ENCODE results near the gene PCGF5. TPM values are rescaled to one million over a fixed set of nuclear protein-coding genes. Genes with fewer than 3 reads are reported as not detected.

PCGF5 gene
- total RNA-seq, 2 donors from 2014 or later = 42.8 to 62.0 TPM

- Histone ChIP-seq H3K9me3 (no peaks in the 10 kb centered on the region), H3K4me3 (no peak overlapping the region), H3K27ac (no peak overlapping the region), H3K27me3 (no peaks in the 10 kb centered on the region), H3K36me3 (no peaks in the 10 kb centered on the region), H3K4me1 (peaks cover 0 to 30% of the 10 kb centered on the region in 2 donors)
- no peak for DNase-seq (ENCODE audit: low spot score)
- TF ChIP-seq, protein P1, sequence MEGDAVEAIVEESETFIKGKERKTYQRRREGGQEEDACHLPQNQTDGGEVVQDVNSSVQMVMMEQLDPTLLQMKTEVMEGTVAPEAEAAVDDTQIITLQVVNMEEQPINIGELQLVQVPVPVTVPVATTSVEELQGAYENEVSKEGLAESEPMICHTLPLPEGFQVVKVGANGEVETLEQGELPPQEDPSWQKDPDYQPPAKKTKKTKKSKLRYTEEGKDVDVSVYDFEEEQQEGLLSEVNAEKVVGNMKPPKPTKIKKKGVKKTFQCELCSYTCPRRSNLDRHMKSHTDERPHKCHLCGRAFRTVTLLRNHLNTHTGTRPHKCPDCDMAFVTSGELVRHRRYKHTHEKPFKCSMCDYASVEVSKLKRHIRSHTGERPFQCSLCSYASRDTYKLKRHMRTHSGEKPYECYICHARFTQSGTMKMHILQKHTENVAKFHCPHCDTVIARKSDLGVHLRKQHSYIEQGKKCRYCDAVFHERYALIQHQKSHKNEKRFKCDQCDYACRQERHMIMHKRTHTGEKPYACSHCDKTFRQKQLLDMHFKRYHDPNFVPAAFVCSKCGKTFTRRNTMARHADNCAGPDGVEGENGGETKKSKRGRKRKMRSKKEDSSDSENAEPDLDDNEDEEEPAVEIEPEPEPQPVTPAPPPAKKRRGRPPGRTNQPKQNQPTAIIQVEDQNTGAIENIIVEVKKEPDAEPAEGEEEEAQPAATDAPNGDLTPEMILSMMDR (IDR thresholded peaks at IDR 0.05) = no peak
Measured at GRCh38 chr10:91290607-91291006, 70.1 kb downstream of the PCGF5 start.

DNA sequence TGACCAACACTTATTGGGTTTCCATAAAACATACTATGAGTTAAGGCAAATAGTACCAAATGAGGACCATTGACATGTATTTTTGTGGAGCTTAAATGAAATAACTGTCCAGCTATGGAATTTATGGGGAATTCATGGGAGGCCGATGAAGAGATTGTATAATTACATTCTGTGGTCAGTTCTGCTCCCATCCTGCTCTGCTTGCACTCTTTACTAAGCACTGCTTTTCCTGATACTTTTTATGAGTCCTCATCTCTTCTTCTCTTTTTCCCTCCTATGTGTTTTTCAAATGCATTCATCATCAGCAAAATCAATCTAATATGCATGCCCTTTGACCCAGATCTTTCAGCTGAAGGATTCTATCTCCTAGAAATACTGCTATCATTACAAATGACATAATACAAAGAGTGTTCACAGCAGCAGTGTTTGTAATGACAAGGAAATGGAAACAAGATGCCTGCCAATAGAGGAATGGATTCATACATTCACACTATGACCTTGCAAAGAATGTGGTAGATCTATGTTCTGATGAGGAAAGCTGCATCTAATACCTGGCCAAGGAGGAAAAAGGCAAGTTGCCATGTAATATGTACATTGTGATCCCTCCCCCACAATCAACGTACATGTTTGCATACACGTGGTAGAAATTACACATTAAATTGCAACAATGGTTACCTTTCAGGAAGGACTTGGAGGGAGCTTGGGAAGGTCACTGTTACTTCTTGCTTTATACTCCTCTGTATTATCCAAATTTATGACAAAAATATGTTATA is 73.9 kb downstream of the PCGF5 start:
- TF ChIP-seq, protein P1 (IDR thresholded peaks at IDR 0.05) = no peak
- DNase-seq (ENCODE audit: low spot score) = no peak
- no peak overlapping the region for H3K4me3 ChIP-seq
- no peaks in the 10 kb centered on the region for H3K9me3 ChIP-seq
- no peaks in the 10 kb centered on the region for H3K36me3 ChIP-seq
- H3K27ac ChIP-seq = no peak overlapping the region
- no peaks in the 10 kb centered on the region for H3K27me3 ChIP-seq
- peaks cover 0 to 11% of the 10 kb centered on the region in 2 donors for H3K4me1 ChIP-seq

- H3K27me3 ChIP-seq = no peaks in the 10 kb centered on the region
- H3K4me3 ChIP-seq = no peak overlapping the region
- no peak for DNase-seq (ENCODE audit: low spot score)
- H3K4me1 ChIP-seq = peaks cover 0 to 11% of the 10 kb centered on the region in 2 donors
- no peaks in the 10 kb centered on the region for H3K36me3 ChIP-seq
- TF ChIP-seq, protein P1 (IDR thresholded peaks at IDR 0.05) = no peak
- H3K9me3 ChIP-seq = no peaks in the 10 kb centered on the region
- H3K27ac ChIP-seq = no peak overlapping the region
Measured at GRCh38 chr10:91295346-91295745, 74.9 kb downstream of the PCGF5 start.

- TF ChIP-seq, protein P1 (IDR thresholded peaks at IDR 0.05) = peak in 1 of 2 donors; percentile 14
- Histone ChIP-seq H3K27ac (no peak overlapping the region), H3K36me3 (no peaks in the 10 kb centered on the region), H3K9me3 (no peaks in the 10 kb centered on the region), H3K27me3 (no peaks in the 10 kb centered on the region), H3K4me3 (no peak overlapping the region), H3K4me1 (peaks cover 0 to 11% of the 10 kb centered on the region in 2 donors)
- DNase-seq (ENCODE audit: low spot score) = no peak
Measured at GRCh38 chr10:91296471-91296870, 76.0 kb downstream of the PCGF5 start.

DNA sequence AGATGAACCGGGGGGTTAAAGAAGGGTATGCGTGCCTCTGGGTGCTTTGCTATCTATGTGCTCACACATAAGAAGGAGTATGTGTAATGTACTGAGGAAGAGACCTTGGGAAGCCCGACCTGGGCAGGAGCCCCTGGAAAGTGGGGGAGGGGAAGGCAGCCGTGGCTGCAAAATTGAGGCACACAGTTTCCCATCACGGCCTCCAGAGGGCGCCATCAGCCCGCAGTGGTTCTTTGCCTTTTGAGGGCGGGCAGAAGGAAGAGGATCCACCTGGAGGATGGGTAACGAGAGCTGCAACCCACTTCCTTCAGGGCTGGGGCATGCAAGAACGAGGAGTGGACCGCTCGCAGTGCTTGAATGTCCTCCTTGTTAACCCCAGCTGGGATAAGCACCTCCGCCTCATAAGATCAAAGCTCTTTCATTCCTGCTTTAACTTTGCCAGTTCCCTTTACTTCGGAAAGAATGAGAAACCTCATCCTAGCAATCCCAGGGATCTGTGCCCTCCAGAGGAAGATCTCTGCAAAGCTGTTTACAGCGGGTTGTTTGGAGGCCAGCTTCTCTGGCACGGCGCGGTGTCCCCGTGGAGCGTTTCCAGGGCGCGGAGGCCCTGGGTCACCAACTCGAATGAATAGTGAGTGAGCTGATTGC is 77.9 kb downstream of the PCGF5 start:
- Histone ChIP-seq H3K9me3 (no peaks in the 10 kb centered on the region), H3K27me3 (no peaks in the 10 kb centered on the region), H3K36me3 (no peaks in the 10 kb centered on the region), H3K4me3 (peak overlapping the region; percentile 35 to 46), H3K27ac (peak overlapping the region in 1 of 2 donors; percentile 61), H3K4me1 (peaks cover 0 to 11% of the 10 kb centered on the region in 2 donors)
- TF ChIP-seq, protein P1 (IDR thresholded peaks at IDR 0.05) = peak; percentile 91 to 94
- peak; percentile 78 for DNase-seq (ENCODE audit: low spot score)

All from right atrium auricular region (tissue), 2 donors.